Testis (tissue), 3 donors: ENCODE data around the gene IFIT2. TPM values are rescaled to one million over a fixed set of nuclear protein-coding genes. Genes with fewer than 3 reads are reported as not detected.

ENCODE experiments used
- DNase-seq: peaks from one replicate; pipeline ENCODE4 v3.0.0-alpha.2; 2019
- H3K27ac ChIP-seq, 2 donors: fragments of 200-600 bp; sonication (generic); one replicate each; pipeline ENCODE4 v1.5.1; 2019
- H3K27me3 ChIP-seq: fragments of 200-600 bp; sonication (generic); one replicate; pipeline ENCODE4 v1.5.1; 2019
- H3K36me3 ChIP-seq: fragments of 200-600 bp; sonication (generic); one replicate; pipeline ENCODE4 v1.5.1; 2017; ENCODE audit warnings: low read depth; ENCODE audit errors: missing control alignments
- H3K4me1 ChIP-seq: fragments of 200-600 bp; sonication (generic); one replicate; pipeline ENCODE4 v1.5.1; 2019
- H3K4me3 ChIP-seq, 2 donors: fragments of 200-600 bp; sonication (generic); one replicate each; pipeline ENCODE4 v1.5.1; 2017 to 2019
- H3K9me3 ChIP-seq: fragments of 200-600 bp; sonication (generic); one replicate; pipeline ENCODE4 v1.5.1; 2017
- CTCF ChIP-seq, 3 experiments: fragments of 450-650 bp in 2 of 3; fragments of 200-600 bp in 1 of 3; sonication (generic) in 1 of 3; IDR thresholded peaks; one replicate each; pipeline ENCODE4 v1.5.1; 2016 to 2019; ENCODE audit warnings: antibody characterized with exemption in 3 of 3, mild to moderate bottlenecking in 2 of 3, moderate library complexity in 1 of 3
- POLR2A ChIP-seq: fragments of 450-650 bp; IDR thresholded peaks from one replicate; pipeline ENCODE4 v1.6.1; 2017; ENCODE audit warnings: antibody characterized with exemption, mild to moderate bottlenecking, moderate library complexity
- WGBS, 2 donors: methylation state at CpG; one replicate each; pipeline ENCODE4 v1.1.5; 2018; 5-methylcytosine and 5-hydroxymethylcytosine counted together
- intact Hi-C: fragments of 100-400 bp; cut with DNase I; formaldehyde crosslinking; loops from one replicate; pipeline ENCODE4 v1.15.1; 2023; ENCODE audit warnings: low total_unique reads
- polyA plus RNA-seq: library from polyadenylated mRNA; stranded (reverse); fragments of 350-450 nt; fragmentation: Illumina TruSeq; extraction: RNeasy Lipid Tissue Mini Kit (QIAGEN cat#74804); gene quantifications from one replicate; pipeline ENCODE4 v1.2.3, GENCODE V29; 2014; ENCODE audit warnings: low read depth, low replicate concordance; ENCODE audit not compliant: insufficient read depth
- total RNA-seq, 2 donors: library from RNA; depleted of rRNA; stranded (reverse); fragments of >200 nt; gene quantifications; one replicate each; pipeline ENCODE4 v1.2.3, GENCODE V29; 2016

The IFIT2 gene
- total and polyA plus RNA-seq, 3 donors from 2014 or later: 1.3 to 4.3 (median 1.6) TPM

- no peak overlapping the region for H3K27ac ChIP-seq
- no peaks in the 10 kb centered on the region for H3K36me3 ChIP-seq
- H3K4me1 ChIP-seq: peaks cover 7% of the 10 kb centered on the region
- H3K9me3 ChIP-seq: no peaks in the 10 kb centered on the region
- DNase-seq: no peak
- no peaks in the 10 kb centered on the region for H3K27me3 ChIP-seq
- intact Hi-C loops: no loop called here
- TF ChIP-seq CTCF (IDR thresholded peaks at IDR 0.05): no peak
- no peak for TF ChIP-seq POLR2A
- WGBS, 2 donors: 88 to 94% methylated on average over 1 of the region's 1 CpG
- no peak overlapping the region for H3K4me3 ChIP-seq
Measured at GRCh38 chr10:89263091-89263490, 38.8 kb upstream of the IFIT2 start.

- no peak overlapping the region for H3K4me3 ChIP-seq
- H3K9me3 ChIP-seq: no peaks in the 10 kb centered on the region
- TF ChIP-seq POLR2A (no peak), CTCF (IDR thresholded peaks at IDR 0.05) (no peak)
- intact Hi-C loops: no loop called here
- no peaks in the 10 kb centered on the region for H3K27me3 ChIP-seq
- DNase-seq: no peak
- peaks cover 7% of the 10 kb centered on the region for H3K4me1 ChIP-seq
- WGBS, 2 donors: 100% methylated on average over 1 of the region's 1 CpG
- no peaks in the 10 kb centered on the region for H3K36me3 ChIP-seq
- no peak overlapping the region for H3K27ac ChIP-seq
Measured at GRCh38 chr10:89263531-89263930, 38.3 kb upstream of the IFIT2 start.

- TF ChIP-seq CTCF (IDR thresholded peaks at IDR 0.05) (no peak), POLR2A (no peak)
Measured at GRCh38 chr10:89266721-89267453, 35.0 kb upstream of the IFIT2 start.

GRCh38 chr10:89269433-89270152 is 32.3 kb upstream of the IFIT2 start:
- Histone ChIP-seq H3K4me1 (peaks cover 3% of the 10 kb centered on the region), H3K9me3 (no peaks in the 10 kb centered on the region), H3K4me3 (no peak overlapping the region), H3K36me3 (no peaks in the 10 kb centered on the region), H3K27ac (no peak overlapping the region), H3K27me3 (no peaks in the 10 kb centered on the region)
- intact Hi-C loops: no loop called here
- TF ChIP-seq POLR2A (no peak), CTCF (IDR thresholded peaks at IDR 0.05) (no peak)
- 89 to 92% methylated on average over 3 of the region's 3 CpGs for whole genome bisulfite sequencing, 2 donors
- DNase-seq: no peak

More at GRCh38 chr10:89266721-89267453, 35.0 kb upstream of the IFIT2 start:
- no peaks in the 10 kb centered on the region for H3K36me3 ChIP-seq
- H3K4me1 ChIP-seq: peaks cover 3% of the 10 kb centered on the region
- H3K27ac ChIP-seq: no peak overlapping the region
- 31 to 35% methylated on average over 1 of the region's 1 CpG for WGBS, 2 donors
- no peak overlapping the region for H3K4me3 ChIP-seq
- DNase-seq: no peak
- no peaks in the 10 kb centered on the region for H3K9me3 ChIP-seq
- intact Hi-C loops: no loop called here
- H3K27me3 ChIP-seq: no peaks in the 10 kb centered on the region
